GM21786 (cell line): ENCODE results near the gene PON1.

Experiments used
- ATAC-seq: cut with Tn5 transposase; IDR thresholded peaks from one replicate; pipeline ENCODE4 v1.9.1; 2021; ENCODE audit not compliant: unreplicated experiment

PON1 gene

DNA sequence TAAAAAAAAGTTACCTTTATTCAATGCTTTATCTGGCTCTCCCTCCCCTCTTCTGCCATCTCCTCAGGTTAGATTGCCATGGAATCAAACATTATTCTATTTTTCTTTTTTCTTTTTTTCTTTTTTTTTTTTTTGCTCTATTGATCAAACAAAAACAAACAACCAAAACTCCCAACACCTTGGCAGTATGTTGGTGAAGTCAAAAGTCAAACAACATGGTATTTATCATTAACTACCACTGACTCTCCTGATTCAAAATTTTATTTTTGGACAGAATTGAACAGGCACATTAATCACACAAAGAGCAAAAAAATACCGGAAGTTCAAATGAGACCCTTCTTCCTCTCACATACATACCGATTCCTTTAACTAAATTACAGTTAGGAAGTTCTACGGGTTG lies 6.4 kb downstream of the PON1 start:
- ATAC-seq: no peak

- ATAC-seq: no peak
Observed at GRCh38 chr7:95317546-95317945, 6.8 kb downstream of the PON1 start.

- peak; percentile 92 for ATAC-seq
Observed at GRCh38 chr7:95316588-95316987, 7.7 kb downstream of the PON1 start.

DNA sequence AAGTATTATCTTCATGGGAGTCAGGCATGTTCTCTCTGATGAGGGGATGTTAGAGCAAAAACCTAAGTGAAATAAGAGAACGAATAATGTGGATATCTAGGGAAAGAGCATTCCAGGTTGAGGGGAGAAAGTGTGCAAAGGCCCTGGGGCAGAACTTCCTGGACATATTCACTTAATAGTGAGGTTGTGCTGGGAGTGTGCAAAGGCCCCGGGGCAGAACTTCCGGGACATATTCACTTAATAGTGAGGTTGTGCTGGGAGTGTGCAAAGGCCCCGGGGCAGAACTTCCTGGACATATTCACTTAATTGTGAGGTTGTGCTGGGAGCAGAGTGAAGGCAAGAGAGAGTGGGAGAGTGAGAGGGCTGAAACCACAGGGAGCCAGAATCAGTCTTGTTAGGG lies 11.8 kb downstream of the PON1 start:
- ATAC-seq: no peak

- ATAC-seq: no peak
Observed at GRCh38 chr7:95311389-95311788, 12.9 kb downstream of the PON1 start.

DNA sequence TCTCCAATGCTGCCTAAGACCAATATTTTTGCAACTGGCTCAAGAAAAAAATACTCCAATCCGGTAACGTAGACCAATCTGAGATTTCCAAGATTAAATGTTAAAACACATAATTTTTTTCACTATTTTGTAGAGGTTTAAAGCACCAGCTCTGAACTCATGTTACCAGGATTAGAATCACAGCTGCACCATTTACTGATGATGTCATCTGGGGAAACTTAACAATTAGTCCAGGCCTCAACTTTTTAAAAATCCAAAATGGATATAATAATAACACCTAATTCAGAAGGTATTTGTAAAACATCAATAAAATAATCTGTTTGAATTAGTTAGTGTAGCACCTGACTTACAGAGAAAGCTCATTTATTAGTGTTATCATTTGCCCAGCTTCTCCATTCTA lies 14.4 kb downstream of the PON1 start:
- no peak for ATAC-seq

- no peak for ATAC-seq
Observed at GRCh38 chr7:95304990-95305389, 19.3 kb downstream of the PON1 start.

- ATAC-seq: no peak
Observed at GRCh38 chr7:95303013-95303905, 21.1 kb downstream of the PON1 start.

DNA sequence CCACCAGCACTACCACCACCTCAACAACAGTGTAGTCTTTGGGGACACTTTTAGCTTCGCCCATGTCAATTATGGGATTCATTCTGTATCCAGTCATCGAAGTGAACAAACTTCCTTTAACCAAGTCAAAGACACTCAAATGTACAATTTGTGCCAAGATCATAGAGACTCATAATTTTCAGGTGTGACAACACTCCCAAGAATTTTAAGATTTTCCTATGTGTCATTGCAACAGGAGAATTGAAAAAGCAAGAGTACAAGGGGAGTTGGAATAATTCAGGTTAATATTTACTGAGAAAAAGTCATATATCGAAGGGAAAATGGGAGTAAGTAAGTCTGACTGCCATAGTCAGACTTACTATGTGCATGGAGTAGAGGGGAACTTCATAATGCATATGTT lies 26.2 kb downstream of the PON1 start:
- ATAC-seq: no peak

GRCh38 chr7:95297041-95297440 lies 27.3 kb downstream of the PON1 start:
- ATAC-seq: no peak

DNA sequence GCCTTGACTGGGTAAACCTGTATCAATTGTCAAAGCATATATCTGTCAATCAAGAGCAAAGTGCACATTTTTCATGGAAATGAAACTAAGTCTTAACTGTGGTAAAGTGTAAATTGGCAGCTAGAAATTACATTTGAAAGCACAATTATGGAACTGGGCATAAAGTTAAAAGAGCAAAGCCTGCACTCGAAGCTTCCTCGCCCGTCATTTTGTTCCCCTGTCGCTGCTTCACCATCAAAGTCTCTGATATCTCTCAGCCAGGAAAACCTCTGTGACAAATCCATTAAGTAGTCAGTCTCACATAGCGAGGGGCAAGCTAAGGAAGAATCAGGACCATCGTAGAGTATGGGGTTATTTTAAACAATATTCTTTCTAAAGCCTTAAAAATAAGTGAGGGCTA lies 27.9 kb downstream of the PON1 start:
- no peak for ATAC-seq

- ATAC-seq: no peak
Observed at GRCh38 chr7:95295397-95295796, 28.9 kb downstream of the PON1 start.

GRCh38 chr7:95290166-95290830 lies 34.0 kb downstream of the PON1 start:
- no peak for ATAC-seq

DNA sequence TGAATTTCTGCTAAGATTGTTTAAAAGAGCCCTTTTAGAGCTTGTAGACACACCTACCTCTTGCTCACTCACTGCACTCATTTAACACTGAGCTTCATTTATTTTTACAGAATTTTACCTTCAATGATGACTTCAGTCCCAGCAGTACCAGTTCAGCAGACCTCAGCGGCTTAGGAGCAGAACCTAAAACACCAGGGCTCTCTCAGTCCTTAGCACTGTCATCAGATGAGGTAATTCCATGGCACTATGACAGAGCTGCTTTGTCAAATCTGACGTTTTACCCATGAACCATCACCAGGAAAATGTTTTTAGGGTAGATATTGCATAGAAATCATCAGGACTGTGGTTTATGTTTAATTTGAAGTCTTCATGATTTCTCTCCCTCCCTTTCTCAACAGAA lies 38.2 kb downstream of the PON1 start:
- no peak for ATAC-seq

DNA sequence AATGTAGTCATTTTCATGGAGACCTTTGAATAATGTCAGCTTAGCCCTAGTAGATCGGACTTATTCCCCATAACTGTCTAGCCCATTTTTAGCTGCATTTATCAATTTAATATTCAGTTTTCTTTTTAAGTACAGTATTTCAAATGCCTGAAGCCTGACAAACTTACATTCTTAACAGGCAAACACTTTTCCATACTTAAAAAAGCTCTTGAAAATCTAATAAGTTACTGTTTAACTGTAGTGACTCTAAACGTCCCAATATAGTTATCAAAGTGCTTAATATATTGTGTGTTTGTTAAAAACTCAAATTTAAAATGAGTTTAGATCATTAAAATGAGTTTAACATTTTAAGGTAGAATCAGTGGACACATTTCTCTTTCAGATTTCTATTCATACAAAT lies 44.9 kb downstream of the PON1 start:
- ATAC-seq: no peak

DNA sequence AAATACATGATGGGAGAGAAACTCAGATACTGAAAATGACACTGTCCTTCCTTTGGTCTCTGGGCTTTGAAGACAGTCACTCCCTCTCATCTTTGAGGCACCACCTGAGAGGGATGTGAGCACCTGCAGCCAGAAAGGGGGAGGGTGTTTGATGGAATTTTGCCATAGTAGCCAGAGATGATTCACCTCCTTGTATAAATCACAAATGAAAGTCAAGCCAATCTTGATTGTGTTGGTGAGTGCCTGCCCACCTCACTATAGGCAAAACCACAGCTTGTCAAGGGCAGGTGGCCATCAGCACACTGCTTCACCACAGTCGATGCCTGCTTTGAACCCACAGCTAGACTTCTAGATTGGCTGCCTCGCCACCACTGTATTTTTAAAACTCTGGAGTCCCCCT lies 48.2 kb downstream of the PON1 start:
- ATAC-seq: no peak

- ATAC-seq: no peak
Observed at GRCh38 chr7:95269640-95270039, 54.7 kb downstream of the PON1 start.

- no peak for ATAC-seq
Observed at GRCh38 chr7:95267754-95268153, 56.6 kb downstream of the PON1 start.

DNA sequence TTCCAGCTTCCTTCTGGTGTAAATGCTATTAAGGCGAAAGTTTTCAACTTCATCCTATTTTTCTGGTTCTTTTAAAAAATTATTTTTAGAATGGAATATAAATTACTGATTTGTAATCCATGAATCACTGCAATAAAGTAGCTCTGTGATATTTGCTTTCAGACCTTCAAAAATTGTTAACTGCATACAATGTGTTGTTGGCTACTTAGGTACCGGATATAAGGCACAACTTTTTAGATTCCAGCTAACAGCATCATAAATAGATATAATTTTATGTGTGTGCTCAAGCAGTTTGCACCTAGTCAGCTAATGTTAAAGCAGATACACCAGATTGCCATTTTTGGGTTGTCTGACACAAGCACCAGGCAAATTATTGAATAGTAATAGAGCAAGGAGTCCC lies 58.7 kb downstream of the PON1 start:
- ATAC-seq: no peak

DNA sequence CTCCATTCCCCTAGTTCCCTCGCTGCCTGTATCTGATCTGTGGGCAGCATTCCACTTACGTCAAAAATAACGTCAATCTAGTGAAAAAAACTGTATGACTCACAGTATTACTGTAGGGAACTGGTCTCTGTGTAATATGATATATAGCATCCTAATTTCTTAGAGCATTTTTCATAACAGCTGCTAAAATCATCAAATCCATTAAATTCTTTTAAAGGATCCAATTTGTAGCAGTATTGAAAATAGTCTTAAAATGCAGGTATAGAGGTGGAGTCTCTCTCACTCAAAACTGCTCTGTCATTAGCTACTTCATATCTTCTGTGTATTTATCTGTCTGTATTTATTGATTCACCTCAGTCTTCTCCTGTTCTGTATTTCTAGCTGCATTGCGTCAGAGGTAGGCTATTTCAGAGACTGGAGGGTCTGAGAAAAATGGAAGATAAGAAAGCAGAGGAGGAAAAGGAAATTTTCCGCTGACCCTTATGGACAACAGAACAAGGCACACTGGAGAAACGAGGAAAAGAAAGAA lies 59.9 kb downstream of the PON1 start:
- ATAC-seq: no peak

DNA sequence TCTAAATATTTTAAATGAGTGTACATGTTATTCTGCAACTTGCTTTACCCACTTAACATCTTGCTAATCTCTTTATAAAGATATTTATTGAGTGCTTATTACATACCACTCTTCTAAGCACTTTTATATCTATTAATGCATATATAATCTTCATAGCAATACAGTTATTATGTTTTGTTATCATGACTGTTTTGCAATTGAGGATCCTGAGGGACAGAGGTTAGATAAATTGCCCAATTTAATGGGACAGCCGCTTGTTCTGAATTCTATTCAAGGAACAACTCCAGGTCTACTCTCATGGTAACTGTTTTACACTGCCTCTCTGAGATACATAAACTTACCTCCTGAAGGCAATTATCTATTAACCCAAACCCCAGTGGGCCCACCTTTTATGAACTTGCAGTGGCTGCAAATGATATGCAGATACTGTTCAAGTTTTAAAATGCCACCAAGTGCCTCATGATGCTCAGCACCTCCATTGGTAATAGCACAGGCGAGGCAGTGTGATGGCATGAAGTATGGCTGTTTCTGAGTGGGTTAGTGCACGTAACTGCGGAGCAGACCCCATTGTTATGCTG lies 60.5 kb downstream of the PON1 start:
- ATAC-seq: no peak

DNA sequence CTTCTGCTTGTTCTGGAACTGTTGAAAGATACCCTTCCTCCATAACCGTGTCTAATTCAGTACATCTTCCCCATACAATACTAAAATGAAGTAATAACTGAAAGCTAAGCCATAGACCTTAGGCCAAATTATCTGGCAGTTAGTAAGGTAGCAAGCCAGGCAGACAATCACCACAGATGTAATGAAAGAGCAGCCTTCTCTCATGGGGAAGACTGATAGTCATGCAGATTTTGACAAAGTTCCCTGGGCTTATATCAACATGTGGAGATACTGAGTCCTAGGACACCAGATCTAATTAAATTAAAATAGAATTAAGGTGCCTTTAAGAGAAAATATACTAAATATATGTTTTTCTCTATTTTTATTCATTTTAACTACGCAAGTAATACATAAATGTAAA lies 61.5 kb downstream of the PON1 start:
- ATAC-seq: no peak
